H9 (cell line): ENCODE results near the gene LHFPL6. TPM values are rescaled to one million over a fixed set of nuclear protein-coding genes. Genes with fewer than 3 reads are reported as not detected.

Experiments
- DNase-seq: peaks from one replicate; pipeline ENCODE4 v3.0.0-alpha.2; 2017
- H2AFZ ChIP-seq: one replicate; pipeline ENCODE4 v1.6.1; 2013; ENCODE audit warnings: mild to moderate bottlenecking, low read length, control low read depth, moderate library complexity
- H2AK5ac ChIP-seq: 2 replicates; pipeline ENCODE4 v1.6.1; 2013; ENCODE audit warnings: low read length, control low read depth, mixed read lengths; ENCODE audit not compliant: insufficient read length
- H2BK120ac ChIP-seq: one replicate; pipeline ENCODE4 v1.6.1; 2013; ENCODE audit warnings: low read depth, mild to moderate bottlenecking, low read length, control low read depth, inconsistent platforms; ENCODE audit not compliant: poor library complexity, severe bottlenecking
- H2BK12ac ChIP-seq: 2 replicates; pipeline ENCODE4 v1.6.1; 2013; ENCODE audit warnings: low read length, control low read depth, mixed read lengths, low read depth; ENCODE audit not compliant: insufficient read length
- H2BK15ac ChIP-seq: 2 replicates; pipeline ENCODE4 v1.6.1; 2013; ENCODE audit warnings: low read depth, low read length, control low read depth
- H2BK20ac ChIP-seq: one replicate; pipeline ENCODE4 v1.6.1; 2013; ENCODE audit warnings: low read depth, mild to moderate bottlenecking, low read length, control low read depth, inconsistent platforms; ENCODE audit not compliant: poor library complexity, severe bottlenecking
- H2BK5ac ChIP-seq: 2 replicates; pipeline ENCODE4 v1.6.1; 2013; ENCODE audit warnings: low read length, control low read depth, mixed read lengths; ENCODE audit not compliant: insufficient read length
- H3K14ac ChIP-seq: 2 replicates; pipeline ENCODE4 v1.6.1; 2013; ENCODE audit warnings: low read length, control low read depth; ENCODE audit not compliant: insufficient read depth
- H3K18ac ChIP-seq: 2 replicates; pipeline ENCODE4 v1.6.1; 2013; ENCODE audit warnings: low read depth, mild to moderate bottlenecking, mixed read lengths, low read length, control low read depth; ENCODE audit not compliant: insufficient read length
- H3K23ac ChIP-seq: 2 replicates; pipeline ENCODE4 v1.6.1; 2013; ENCODE audit warnings: low read length, control low read depth, mixed read lengths, low read depth; ENCODE audit not compliant: insufficient read length
- H3K23me2 ChIP-seq: 2 replicates; pipeline ENCODE4 v1.6.1; 2013; ENCODE audit warnings: low read depth, mild to moderate bottlenecking, mixed read lengths, low read length, control low read depth; ENCODE audit not compliant: insufficient read length, poor library complexity, severe bottlenecking
- H3K27ac ChIP-seq: 2 replicates; pipeline ENCODE4 v1.5.1; 2013; ENCODE audit warnings: low read length, control low read depth, mixed read lengths, low read depth; ENCODE audit not compliant: insufficient read length
- H3K27me3 ChIP-seq: 2 replicates; pipeline ENCODE4 v1.6.1; 2013; ENCODE audit warnings: low read length, control low read depth, inconsistent platforms; ENCODE audit not compliant: insufficient read depth
- H3K4ac ChIP-seq: 2 replicates; pipeline ENCODE4 v1.6.1; 2013; ENCODE audit warnings: low read depth, mild to moderate bottlenecking, control low read depth, inconsistent platforms, low read length, moderate library complexity
- H3K4me1 ChIP-seq: 2 replicates; pipeline ENCODE4 v1.6.1; 2013; ENCODE audit warnings: low read length, control low read depth, inconsistent platforms; ENCODE audit not compliant: insufficient read depth
- H3K4me2 ChIP-seq: 2 replicates; pipeline ENCODE4 v1.6.1; 2013; ENCODE audit warnings: low read length, control low read depth, mixed read lengths; ENCODE audit not compliant: insufficient read length, insufficient read depth
- H3K56ac ChIP-seq: 2 replicates; pipeline ENCODE4 v1.6.1; 2013; ENCODE audit warnings: low read depth, mild to moderate bottlenecking, mixed read lengths, low read length, control low read depth; ENCODE audit not compliant: insufficient read length
- H3K79me1 ChIP-seq: 2 replicates; pipeline ENCODE4 v1.6.1; 2013; ENCODE audit warnings: low read depth, mild to moderate bottlenecking, moderate library complexity, low read length, control low read depth, inconsistent platforms; ENCODE audit not compliant: insufficient read depth, poor library complexity, severe bottlenecking
- H3K79me2 ChIP-seq: 2 replicates; pipeline ENCODE4 v1.6.1; 2013; ENCODE audit warnings: low read length, control low read depth, inconsistent platforms; ENCODE audit not compliant: insufficient read depth
- H3K9ac ChIP-seq: 2 replicates; pipeline ENCODE4 v1.6.1; 2013; ENCODE audit warnings: low read length, control low read depth, mixed read lengths; ENCODE audit not compliant: insufficient read length; ENCODE audit errors: extremely low read depth
- H3K9me3 ChIP-seq: one replicate; pipeline ENCODE4 v1.6.1; 2013; ENCODE audit warnings: low read depth, low read length, inconsistent platforms; ENCODE audit not compliant: control insufficient read depth
- H3T11ph ChIP-seq: one replicate; pipeline ENCODE4 v1.6.1; 2013; ENCODE audit warnings: mild to moderate bottlenecking, low read length, control low read depth, inconsistent platforms
- H4K20me1 ChIP-seq: one replicate; pipeline ENCODE4 v1.6.1; 2013; ENCODE audit not compliant: control insufficient read depth, insufficient read length, insufficient read depth
- H4K5ac ChIP-seq: 2 replicates; pipeline ENCODE4 v1.6.1; 2013; ENCODE audit warnings: low read depth, mild to moderate bottlenecking, mixed read lengths, low read length, control low read depth; ENCODE audit not compliant: insufficient read length
- H4K8ac ChIP-seq: replicated peaks from 2 replicates; pipeline ENCODE4 v1.6.1; 2013; ENCODE audit warnings: low read length, control low read depth, mixed read lengths, low read depth; ENCODE audit not compliant: insufficient read length
- H4K91ac ChIP-seq: 2 replicates; pipeline ENCODE4 v1.6.1; 2013; ENCODE audit warnings: low read depth, mild to moderate bottlenecking, moderate library complexity, mixed read lengths, low read length, control low read depth; ENCODE audit not compliant: insufficient read length
- H3K27ac Mint-ChIP-seq, 3 experiments: 2 replicates in 2 of 3; 3 replicates in 1 of 3; pipeline ENCODE4 v1.8.0; 2020 to 2021; ENCODE audit warnings: mixed read lengths in 3 of 3, mild to moderate bottlenecking in 1 of 3, moderate library complexity in 1 of 3
- H3K27me3 Mint-ChIP-seq: 2 replicates; pipeline ENCODE4 v1.8.0; 2021; ENCODE audit warnings: low read depth, mild to moderate bottlenecking, moderate library complexity, mixed read lengths
- H3K36me3 Mint-ChIP-seq, 3 experiments: 2 replicates in 2 of 3; 3 replicates in 1 of 3; pipeline ENCODE4 v1.8.0; 2020 to 2021; ENCODE audit warnings: low read depth in 3 of 3, mixed read lengths in 3 of 3; ENCODE audit not compliant: insufficient read depth in 1 of 3
- H3K4me1 Mint-ChIP-seq, 2 experiments: 2 replicates each; pipeline ENCODE4 v1.8.0; 2020; ENCODE audit warnings: mixed read lengths in 2 of 2
- H3K4me3 Mint-ChIP-seq, 2 experiments: 2 replicates in 1 of 2; 3 replicates in 1 of 2; pipeline ENCODE4 v1.8.0; 2020 to 2021; ENCODE audit warnings: mild to moderate bottlenecking in 2 of 2, mixed read lengths in 2 of 2, moderate library complexity in 1 of 2
- H3K9me3 Mint-ChIP-seq, 2 experiments: 2 replicates in 1 of 2; 3 replicates in 1 of 2; pipeline ENCODE4 v1.8.0; 2020; ENCODE audit warnings: mild to moderate bottlenecking in 2 of 2, mixed read lengths in 2 of 2, moderate library complexity in 1 of 2
- WGBS: extraction: QIAGEN DNeasy Blood & Tissue Kit; methylation state at CpG from one replicate; pipeline ENCODE4 v1.1.7; 2013; ENCODE audit warnings: missing lambda C conversion rate, low lambda C conversion rate, mixed read lengths; ENCODE audit not compliant: insufficient read length; ENCODE audit errors: extremely low coverage; 5-methylcytosine and 5-hydroxymethylcytosine counted together
- total RNA-seq: library from RNA; stranded (reverse); gene quantifications from 2 replicates; pipeline ENCODE4 v1.2.1, GENCODE V29; 2021
- TF ChIP-seq, protein P1 (sequence below): fragments of 200-600 bp; sonication (generic); conservative IDR thresholded peaks from 3 replicates; pipeline ENCODE4 v1.8.0; 2021; ENCODE audit warnings: antibody characterized with exemption, mild to moderate bottlenecking

Gene LHFPL6
- total RNA-seq, 1 experiment from 2014 or later, result 3.5 TPM

DNA sequence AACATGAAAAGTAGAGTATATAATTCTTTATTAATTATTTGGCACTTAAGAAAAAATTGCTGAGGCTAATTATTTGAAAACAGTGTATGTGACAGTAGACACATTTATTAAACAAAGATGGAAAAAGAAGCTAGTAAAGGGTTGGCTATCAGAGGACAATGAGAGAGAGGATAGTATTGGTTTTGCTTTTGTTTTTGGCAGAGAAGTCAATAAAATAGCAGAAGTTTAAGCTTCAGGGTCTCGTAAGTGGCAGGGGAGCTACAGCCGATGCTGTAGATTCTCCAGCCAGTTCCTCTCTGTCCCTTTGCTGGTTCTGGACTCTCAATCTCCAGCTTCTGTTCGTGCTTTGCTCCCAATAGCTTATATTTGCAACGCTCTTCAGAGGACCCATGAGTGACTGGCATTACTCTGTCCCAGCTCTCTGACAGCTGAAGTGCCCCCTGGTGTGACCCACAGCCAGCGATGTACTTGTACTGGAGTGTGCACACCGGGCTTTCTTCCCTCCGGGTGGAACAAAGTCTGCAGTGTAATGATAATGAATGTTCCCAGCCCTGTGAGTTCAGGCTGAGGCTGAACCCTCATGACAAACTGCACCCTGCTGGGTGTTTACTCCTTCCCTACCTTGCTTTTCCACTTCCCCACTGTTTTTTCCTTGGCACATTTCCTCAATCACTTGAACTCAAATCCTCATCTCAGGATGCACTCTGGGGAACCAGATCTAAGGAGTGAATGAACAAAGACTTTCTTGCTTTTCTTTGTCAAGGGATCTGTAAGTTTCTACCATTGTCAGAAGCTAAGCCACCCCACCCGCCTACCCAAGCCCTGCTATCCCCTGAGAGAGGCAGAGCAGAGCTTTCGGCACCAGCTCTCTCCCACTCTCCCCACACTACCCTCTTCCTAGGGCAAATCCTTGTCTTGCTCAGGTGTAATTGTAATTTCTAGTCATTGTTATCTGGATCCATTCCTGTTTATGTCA lies 254.8 kb downstream of the LHFPL6 start:
- Histone ChIP-seq H2BK5ac (no peak overlapping the region), H3K9ac (no peak overlapping the region), H3K4me1 (peaks cover 3% of the 10 kb centered on the region; the same call in 1 of the 2 replicates), H4K8ac (no peak overlapping the region), H3K79me1 (no peaks in the 10 kb centered on the region), H2AFZ (no peak overlapping the region), H2BK120ac (no peak overlapping the region), H2BK15ac (no peak overlapping the region), H4K20me1 (no peaks in the 10 kb centered on the region), H3T11ph (no peak overlapping the region), H2AK5ac (no peak overlapping the region), H4K91ac (no peak overlapping the region), H4K5ac (no peak overlapping the region), H3K14ac (no peak overlapping the region), H3K27me3 (no peaks in the 10 kb centered on the region; the same call in 1 of the 2 replicates), H3K23me2 (no peaks in the 10 kb centered on the region), H3K18ac (no peak overlapping the region), H3K4ac (no peak overlapping the region), H3K56ac (no peak overlapping the region), H3K4me2 (no peak overlapping the region), H3K23ac (no peak overlapping the region), H3K79me2 (no peaks in the 10 kb centered on the region), H3K9me3 (no peaks in the 10 kb centered on the region), H3K27ac (no peak overlapping the region), H2BK12ac (no peak overlapping the region), H2BK20ac (no peak overlapping the region)
- Mint-ChIP-seq H3K9me3 (peaks cover 0 to 2% of the 10 kb centered on the region in 2 experiments; a peak in 2 of 5 replicates), H3K27ac (peak overlapping the region in 2 of 3 experiments; percentile 5 to 7; a peak in 2 of 7 replicates), H3K4me3 (peak overlapping the region in 1 of 2 experiments; percentile 40; a peak in 1 of 5 replicates), H3K36me3 (no peaks in the 10 kb centered on the region), H3K4me1 (peaks cover 24 to 31% of the 10 kb centered on the region in 2 experiments), H3K27me3 (peaks cover 86% of the 10 kb centered on the region)
- TF ChIP-seq, protein P1, sequence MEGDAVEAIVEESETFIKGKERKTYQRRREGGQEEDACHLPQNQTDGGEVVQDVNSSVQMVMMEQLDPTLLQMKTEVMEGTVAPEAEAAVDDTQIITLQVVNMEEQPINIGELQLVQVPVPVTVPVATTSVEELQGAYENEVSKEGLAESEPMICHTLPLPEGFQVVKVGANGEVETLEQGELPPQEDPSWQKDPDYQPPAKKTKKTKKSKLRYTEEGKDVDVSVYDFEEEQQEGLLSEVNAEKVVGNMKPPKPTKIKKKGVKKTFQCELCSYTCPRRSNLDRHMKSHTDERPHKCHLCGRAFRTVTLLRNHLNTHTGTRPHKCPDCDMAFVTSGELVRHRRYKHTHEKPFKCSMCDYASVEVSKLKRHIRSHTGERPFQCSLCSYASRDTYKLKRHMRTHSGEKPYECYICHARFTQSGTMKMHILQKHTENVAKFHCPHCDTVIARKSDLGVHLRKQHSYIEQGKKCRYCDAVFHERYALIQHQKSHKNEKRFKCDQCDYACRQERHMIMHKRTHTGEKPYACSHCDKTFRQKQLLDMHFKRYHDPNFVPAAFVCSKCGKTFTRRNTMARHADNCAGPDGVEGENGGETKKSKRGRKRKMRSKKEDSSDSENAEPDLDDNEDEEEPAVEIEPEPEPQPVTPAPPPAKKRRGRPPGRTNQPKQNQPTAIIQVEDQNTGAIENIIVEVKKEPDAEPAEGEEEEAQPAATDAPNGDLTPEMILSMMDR, result no peak
- WGBS, result no CpG with 5 or more reads among the region's 9 CpGs
- DNase-seq, result peak; percentile 50
